AG10803 (cell line): ENCODE data around the gene ZC2HC1B.

Experiments
- DNase-seq: peaks from one replicate; pipeline ENCODE4 v3.0.0; 2010; ENCODE audit warnings: low read depth
- H3K4me3 ChIP-seq: 2 replicates; pipeline ENCODE4 v1.5.1; 2011; ENCODE audit warnings: mild to moderate bottlenecking, low read length, control low read depth
- TF ChIP-seq, protein P1 (sequence below): conservative IDR thresholded peaks from 2 replicates; pipeline ENCODE4 v1.5.1; 2011; ENCODE audit warnings: mild to moderate bottlenecking, low read length, control low read depth, inconsistent platforms

ZC2HC1B gene

DNA sequence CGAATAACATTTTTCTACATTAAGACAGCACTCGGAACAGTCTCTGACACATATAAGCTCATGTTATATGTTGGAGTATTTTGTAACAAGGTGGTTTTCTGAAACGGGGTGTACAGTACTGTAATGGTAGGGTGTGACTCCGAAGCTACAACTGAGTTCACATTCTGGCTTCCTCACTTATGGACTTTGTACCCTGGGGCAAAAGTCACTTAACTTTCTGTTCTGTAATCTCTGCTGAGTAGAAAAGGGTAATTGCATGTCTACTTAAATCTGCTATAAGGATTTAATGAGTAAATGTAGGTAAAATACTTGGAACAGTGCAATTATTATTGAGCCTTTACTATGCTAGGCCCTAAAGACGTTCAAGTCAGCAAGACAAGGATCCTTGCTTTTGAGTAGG lies 25.9 kb upstream of the ZC2HC1B start:
- no peak for DNase-seq
- TF ChIP-seq, protein P1, sequence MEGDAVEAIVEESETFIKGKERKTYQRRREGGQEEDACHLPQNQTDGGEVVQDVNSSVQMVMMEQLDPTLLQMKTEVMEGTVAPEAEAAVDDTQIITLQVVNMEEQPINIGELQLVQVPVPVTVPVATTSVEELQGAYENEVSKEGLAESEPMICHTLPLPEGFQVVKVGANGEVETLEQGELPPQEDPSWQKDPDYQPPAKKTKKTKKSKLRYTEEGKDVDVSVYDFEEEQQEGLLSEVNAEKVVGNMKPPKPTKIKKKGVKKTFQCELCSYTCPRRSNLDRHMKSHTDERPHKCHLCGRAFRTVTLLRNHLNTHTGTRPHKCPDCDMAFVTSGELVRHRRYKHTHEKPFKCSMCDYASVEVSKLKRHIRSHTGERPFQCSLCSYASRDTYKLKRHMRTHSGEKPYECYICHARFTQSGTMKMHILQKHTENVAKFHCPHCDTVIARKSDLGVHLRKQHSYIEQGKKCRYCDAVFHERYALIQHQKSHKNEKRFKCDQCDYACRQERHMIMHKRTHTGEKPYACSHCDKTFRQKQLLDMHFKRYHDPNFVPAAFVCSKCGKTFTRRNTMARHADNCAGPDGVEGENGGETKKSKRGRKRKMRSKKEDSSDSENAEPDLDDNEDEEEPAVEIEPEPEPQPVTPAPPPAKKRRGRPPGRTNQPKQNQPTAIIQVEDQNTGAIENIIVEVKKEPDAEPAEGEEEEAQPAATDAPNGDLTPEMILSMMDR: no peak
- H3K4me3 ChIP-seq: no peak overlapping the region

DNA sequence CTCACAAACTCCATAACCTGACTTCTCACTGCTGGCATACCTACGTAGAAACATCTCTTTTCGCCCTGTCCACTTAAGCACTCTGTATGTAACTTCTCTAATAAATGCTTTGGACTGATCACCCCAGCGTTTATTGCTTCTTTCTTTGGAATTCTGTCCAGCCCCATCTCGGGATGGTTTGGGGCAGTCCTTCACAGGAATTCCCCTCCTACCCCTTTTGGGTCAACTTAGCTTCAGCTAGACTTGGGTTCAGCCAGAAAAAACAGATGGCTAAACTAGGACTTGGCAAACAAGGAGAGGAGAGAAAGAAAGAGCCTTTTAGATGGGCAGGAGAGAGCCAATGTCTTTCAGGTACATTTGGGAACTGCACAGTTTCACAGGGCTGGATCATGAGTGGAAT lies 25.1 kb upstream of the ZC2HC1B start:
- TF ChIP-seq, protein P1: no peak
- DNase-seq: no peak
- H3K4me3 ChIP-seq: no peak overlapping the region

DNA sequence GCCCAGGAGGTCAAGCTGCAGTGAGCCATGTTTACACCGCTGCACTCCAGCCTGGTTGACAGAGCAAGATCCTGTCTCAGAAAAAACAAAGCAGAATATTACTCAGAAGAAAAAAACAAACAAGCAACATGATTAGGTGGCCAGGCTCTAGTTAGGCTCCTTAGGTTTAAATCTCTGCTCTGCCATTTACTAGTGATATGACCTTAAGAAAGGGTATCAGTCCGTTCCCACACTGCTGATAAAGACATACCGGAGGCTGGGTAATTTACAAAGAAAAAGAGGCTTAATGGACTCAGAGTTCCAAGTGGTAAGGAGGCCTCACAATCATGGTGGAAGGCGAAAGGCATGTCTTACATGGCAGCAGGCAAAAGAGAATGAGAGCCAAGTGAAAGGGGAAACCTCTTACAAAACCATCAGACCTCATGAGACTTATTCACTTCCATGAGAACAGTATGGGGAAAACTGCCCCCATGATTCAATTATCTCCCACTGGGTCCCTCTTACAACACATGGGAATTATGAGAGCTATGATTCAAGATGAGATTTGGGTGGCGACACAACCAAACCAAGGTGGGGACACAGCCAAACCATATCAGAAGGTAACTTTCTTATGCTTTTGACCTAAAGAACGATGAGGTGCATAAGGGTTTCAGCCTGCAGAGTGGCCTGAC lies 23.5 kb upstream of the ZC2HC1B start:
- TF ChIP-seq, protein P1: no peak
- DNase-seq: no peak
- H3K4me3 ChIP-seq: no peak overlapping the region

DNA sequence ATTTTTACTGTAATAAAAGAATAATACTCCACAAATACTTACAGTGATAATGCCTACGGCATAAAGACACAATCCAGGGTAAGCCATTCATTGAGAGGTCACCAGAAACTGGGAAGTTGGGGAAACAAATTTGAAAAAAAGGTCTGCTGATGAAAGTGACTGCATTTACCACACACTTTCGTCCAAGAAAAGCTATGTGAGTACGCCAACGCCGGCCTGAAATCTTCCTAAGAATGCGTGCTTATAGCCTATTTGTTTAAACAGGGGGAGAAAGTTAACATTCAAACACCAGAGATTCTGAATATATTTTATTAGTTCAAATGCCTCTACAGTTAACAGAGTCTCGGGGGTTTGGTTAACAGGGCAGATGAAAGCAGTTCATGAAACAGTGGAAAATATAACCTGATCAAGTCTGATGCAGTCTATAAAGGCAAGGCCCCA lies 21.8 kb upstream of the ZC2HC1B start:
- H3K4me3 ChIP-seq: peak overlapping the region; percentile 91
- TF ChIP-seq, protein P1: no peak
- DNase-seq: peak; percentile 47

DNA sequence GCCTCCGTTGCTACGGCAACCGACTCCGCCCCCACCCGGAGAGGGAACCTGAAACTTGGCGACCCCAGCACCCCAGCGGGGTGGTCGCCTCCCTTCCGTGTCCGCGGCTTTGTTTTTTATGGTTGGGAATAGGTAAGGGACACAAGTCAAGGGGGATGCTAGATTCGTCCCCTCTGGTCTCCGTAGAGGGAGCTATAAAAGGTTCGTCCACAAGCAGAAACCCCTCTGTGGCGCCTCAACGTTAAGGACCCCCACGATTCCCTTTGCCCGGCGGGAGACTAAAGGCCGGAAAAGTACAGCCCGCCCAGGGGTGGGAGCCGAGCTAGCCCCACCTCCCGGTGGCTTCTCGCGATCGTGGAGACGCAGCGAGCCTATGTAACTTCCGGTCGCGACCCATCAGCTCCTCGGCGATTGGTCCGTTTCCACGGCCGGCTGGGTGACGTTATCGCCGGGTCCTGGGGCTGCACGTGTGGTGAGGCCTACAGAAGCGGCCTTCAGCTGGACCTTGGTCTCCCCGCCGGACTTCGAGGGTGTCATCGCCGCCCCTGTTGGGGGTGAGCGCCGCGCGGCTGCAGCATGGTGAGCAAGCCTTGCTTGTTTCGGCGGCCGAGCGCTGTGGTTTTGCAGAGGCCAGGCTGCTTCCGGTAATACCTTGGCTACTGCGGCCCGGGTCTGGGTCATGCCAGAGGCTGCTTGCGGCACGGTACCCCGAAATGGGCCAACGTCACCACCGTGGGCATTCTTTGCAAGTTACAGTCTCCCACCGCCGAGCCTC lies 21.2 kb upstream of the ZC2HC1B start, which contains the start of gene LTV1:
Gene LTV1 (plus strand): TSS at position 437 of the 775 bp plus-strand sequence. CDS start 140 bp downstream, at position 577.
- peak; percentile 96 for DNase-seq
- TF ChIP-seq, protein P1: no peak
- peak within 1 kb of the TSS; percentile 91 for H3K4me3 ChIP-seq

DNA sequence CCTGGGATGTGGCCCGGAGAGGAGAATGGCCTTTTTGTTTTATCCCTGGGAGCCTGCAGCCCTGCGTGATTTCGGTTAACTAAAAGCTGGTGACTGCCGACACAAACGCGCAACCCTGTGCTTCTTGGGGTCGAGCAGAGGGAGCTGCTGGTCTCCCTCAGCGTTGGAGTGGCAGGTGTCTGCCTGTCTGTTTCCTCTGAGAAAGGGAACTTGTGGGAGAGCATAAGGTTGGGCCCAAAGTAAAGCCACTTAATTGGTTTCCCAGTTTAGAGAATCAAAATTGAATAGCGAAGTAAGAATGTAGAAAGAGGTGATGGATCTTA lies 20.6 kb upstream of the ZC2HC1B start:
- no peak for DNase-seq

More for the DNA sequence above, 20.6 kb upstream of the ZC2HC1B start:
- TF ChIP-seq, protein P1: no peak
- H3K4me3 ChIP-seq: peak overlapping the region; percentile 91
